A673 (cell line): Measurements from ENCODE around the gene RASGRP2. TPM values are rescaled to one million over a fixed set of nuclear protein-coding genes. Genes with fewer than 3 reads are reported as not detected.

Source experiments
- BruUV-seq: library from RNA; stranded (reverse); fragments of 400-500 nt; replicated peaks from 2 replicates; lab custom pipeline; 2021; lab: Mats Ljungman, UMichigan
- CTCF ChIA-PET: fragments of 300-600 bp; sonication (Branson Sonifier 250); formaldehyde crosslinking; loops from one replicate; lab custom pipeline; 2022; ENCODE audit warnings: antibody characterized with exemption; lab: Charles Lee
- POLR2A ChIA-PET: fragments of 300-600 bp; sonication (Branson Sonifier 250); formaldehyde crosslinking; loops from one replicate; lab custom pipeline; 2022; ENCODE audit warnings: antibody characterized with exemption; ENCODE audit not compliant: low non-redundant PET; lab: Charles Lee
- DNase-seq: peaks from one replicate; pipeline ENCODE4 v3.0.0-alpha.2; 2015; ENCODE audit warnings: low spot score
- H3K27ac ChIP-seq: fragments of 200-600 bp; sonication (generic); 2 replicates; pipeline ENCODE4 v1.5.1; 2016; ENCODE audit warnings: mixed run types, low read depth, mild to moderate bottlenecking, mixed read lengths, antibody characterized with exemption, low read length; ENCODE audit not compliant: poor library complexity, severe bottlenecking
- H3K27me3 ChIP-seq: fragments of 200-600 bp; sonication (generic); replicated peaks from 2 replicates; pipeline ENCODE4 v1.6.1; 2017; ENCODE audit warnings: mixed run types, low read depth, mild to moderate bottlenecking, mixed read lengths, antibody characterized with exemption, low read length; ENCODE audit not compliant: insufficient read depth, poor library complexity
- H3K36me3 ChIP-seq: fragments of 200-600 bp; sonication (generic); 2 replicates; pipeline ENCODE4 v1.6.1; 2016; ENCODE audit warnings: mixed run types, mild to moderate bottlenecking, mixed read lengths, antibody characterized with exemption, low read length; ENCODE audit not compliant: insufficient read depth, poor library complexity, severe bottlenecking
- H3K4me1 ChIP-seq: fragments of 200-600 bp; sonication (generic); 2 replicates; pipeline ENCODE4 v1.6.1; 2017; ENCODE audit warnings: mixed run types, mild to moderate bottlenecking, mixed read lengths, antibody characterized with exemption, low read length; ENCODE audit not compliant: insufficient read depth, poor library complexity, severe bottlenecking
- H3K4me3 ChIP-seq: fragments of 200-600 bp; sonication (generic); 2 replicates; pipeline ENCODE4 v1.5.1; 2016; ENCODE audit warnings: low read depth, mixed run types, mild to moderate bottlenecking, mixed read lengths, low read length; ENCODE audit not compliant: poor library complexity, severe bottlenecking
- H3K9me3 ChIP-seq: fragments of 200-600 bp; sonication (generic); 2 replicates; pipeline ENCODE4 v1.6.1; 2016; ENCODE audit warnings: mixed run types, low read depth, mild to moderate bottlenecking, mixed read lengths, antibody characterized with exemption, low read length; ENCODE audit not compliant: poor library complexity, severe bottlenecking
- EZH2 ChIP-seq: fragments of 200-600 bp; sonication (generic); IDR thresholded peaks from 2 replicates; pipeline ENCODE4 v1.6.1; 2017; ENCODE audit warnings: borderline replicate concordance, low read depth, mild to moderate bottlenecking, mixed read lengths, antibody characterized with exemption, low read length; ENCODE audit not compliant: poor library complexity, severe bottlenecking
- intact Hi-C: fragments of 100-400 bp; cut with micrococcal nuclease; formaldehyde crosslinking; loops from one replicate; pipeline ENCODE4 v1.10.0; 2022; ENCODE audit not compliant: unreplicated experiment
- total RNA-seq: library from RNA; stranded (reverse); gene quantifications from 2 replicates; pipeline ENCODE4 v1.2.3, GENCODE V29; 2021
- TF ChIP-seq, protein P1 (sequence below): fragments of 300-800, 200-600 bp; sonication (generic); conservative IDR thresholded peaks from 2 replicates; pipeline ENCODE4 v1.5.1; 2017; ENCODE audit warnings: low read depth, mild to moderate bottlenecking, antibody characterized with exemption, low read length, moderate library complexity, mixed read lengths

The RASGRP2 gene
- total RNA-seq, 1 experiment from 2014 or later, result 2.0 TPM

DNA sequence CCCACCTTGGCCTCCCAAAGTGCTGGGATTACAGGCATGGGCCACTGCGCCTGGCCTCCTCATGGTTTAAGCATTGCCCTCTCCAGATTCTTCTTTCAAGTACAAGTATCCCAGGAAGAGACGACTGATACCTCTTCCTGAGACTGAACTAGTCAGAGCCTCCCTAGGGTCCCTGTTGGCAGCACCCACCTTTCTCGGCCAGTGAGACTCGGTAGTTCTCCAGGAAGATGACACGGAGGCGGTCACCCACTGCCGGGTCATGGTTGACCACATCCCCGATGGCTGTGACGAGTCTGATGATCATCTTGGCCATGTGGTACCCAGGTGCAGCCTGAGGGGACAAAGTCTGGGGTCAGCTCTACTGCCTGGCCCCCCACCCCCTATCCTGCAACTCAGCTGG lies 7.2 kb upstream of the RASGRP2 start:
- POLR2A ChIA-PET, result no interaction called here
- CTCF ChIA-PET, result no interaction called here
- no peak overlapping the region for H3K27ac ChIP-seq
- no TSS peak for BruUV-seq
- no peak for TF ChIP-seq EZH2
- TF ChIP-seq, protein P1, sequence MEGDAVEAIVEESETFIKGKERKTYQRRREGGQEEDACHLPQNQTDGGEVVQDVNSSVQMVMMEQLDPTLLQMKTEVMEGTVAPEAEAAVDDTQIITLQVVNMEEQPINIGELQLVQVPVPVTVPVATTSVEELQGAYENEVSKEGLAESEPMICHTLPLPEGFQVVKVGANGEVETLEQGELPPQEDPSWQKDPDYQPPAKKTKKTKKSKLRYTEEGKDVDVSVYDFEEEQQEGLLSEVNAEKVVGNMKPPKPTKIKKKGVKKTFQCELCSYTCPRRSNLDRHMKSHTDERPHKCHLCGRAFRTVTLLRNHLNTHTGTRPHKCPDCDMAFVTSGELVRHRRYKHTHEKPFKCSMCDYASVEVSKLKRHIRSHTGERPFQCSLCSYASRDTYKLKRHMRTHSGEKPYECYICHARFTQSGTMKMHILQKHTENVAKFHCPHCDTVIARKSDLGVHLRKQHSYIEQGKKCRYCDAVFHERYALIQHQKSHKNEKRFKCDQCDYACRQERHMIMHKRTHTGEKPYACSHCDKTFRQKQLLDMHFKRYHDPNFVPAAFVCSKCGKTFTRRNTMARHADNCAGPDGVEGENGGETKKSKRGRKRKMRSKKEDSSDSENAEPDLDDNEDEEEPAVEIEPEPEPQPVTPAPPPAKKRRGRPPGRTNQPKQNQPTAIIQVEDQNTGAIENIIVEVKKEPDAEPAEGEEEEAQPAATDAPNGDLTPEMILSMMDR, result no peak
- intact Hi-C loops, result no loop called here
- H3K27me3 ChIP-seq, result no peaks in the 10 kb centered on the region
- H3K9me3 ChIP-seq, result no peaks in the 10 kb centered on the region
- no peak for DNase-seq
- H3K4me3 ChIP-seq, result no peak overlapping the region
- no peaks in the 10 kb centered on the region for H3K36me3 ChIP-seq
- H3K4me1 ChIP-seq, result no peaks in the 10 kb centered on the region

GRCh38 chr11:64750361-64751054 lies 6.6 kb upstream of the RASGRP2 start:
- no peak overlapping the region for H3K4me3 ChIP-seq
- intact Hi-C loops, result no loop called here
- TF ChIP-seq, protein P1, result peak; percentile 27
- TF ChIP-seq EZH2, result no peak
- no peaks in the 10 kb centered on the region for H3K9me3 ChIP-seq
- peaks cover 2% of the 10 kb centered on the region for H3K4me1 ChIP-seq
- DNase-seq, result no peak
- ChIA-PET POLR2A (no interaction called here), CTCF (no interaction called here)
- BruUV-seq, result no TSS peak
- H3K27ac ChIP-seq, result no peak overlapping the region
- H3K27me3 ChIP-seq, result no peaks in the 10 kb centered on the region
- no peaks in the 10 kb centered on the region for H3K36me3 ChIP-seq

GRCh38 chr11:64747961-64748665 lies 4.2 kb upstream of the RASGRP2 start:
- no TSS peak for BruUV-seq

More at GRCh38 chr11:64747961-64748665, 4.2 kb upstream of the RASGRP2 start:
- Histone ChIP-seq H3K4me3 (no peak overlapping the region), H3K27me3 (peaks cover 12% of the 10 kb centered on the region), H3K4me1 (peaks cover 19% of the 10 kb centered on the region), H3K27ac (peak overlapping the region; percentile 24), H3K36me3 (no peaks in the 10 kb centered on the region), H3K9me3 (no peaks in the 10 kb centered on the region)
- ChIA-PET POLR2A (interaction anchor here (0.5 kb wide), 1 partner anchor 15 kb away, joined by 6 read pairs; no protein-coding TSS in a partner anchor), CTCF (no interaction called here)
- TF ChIP-seq, protein P1, result no peak
- no peak for TF ChIP-seq EZH2
- DNase-seq, result no peak
- intact Hi-C loops, result no loop called here
